ENCODE measurements around the gene KLF1.

KLF1 gene

GRCh38 chr19:12882589-12882988, 4.4 kb downstream of the KLF1 start:
- no peak overlapping the region for H3K4me3 ChIP-seq (ENCODE audit: low read length)
- TF ChIP-seq, protein P1, sequence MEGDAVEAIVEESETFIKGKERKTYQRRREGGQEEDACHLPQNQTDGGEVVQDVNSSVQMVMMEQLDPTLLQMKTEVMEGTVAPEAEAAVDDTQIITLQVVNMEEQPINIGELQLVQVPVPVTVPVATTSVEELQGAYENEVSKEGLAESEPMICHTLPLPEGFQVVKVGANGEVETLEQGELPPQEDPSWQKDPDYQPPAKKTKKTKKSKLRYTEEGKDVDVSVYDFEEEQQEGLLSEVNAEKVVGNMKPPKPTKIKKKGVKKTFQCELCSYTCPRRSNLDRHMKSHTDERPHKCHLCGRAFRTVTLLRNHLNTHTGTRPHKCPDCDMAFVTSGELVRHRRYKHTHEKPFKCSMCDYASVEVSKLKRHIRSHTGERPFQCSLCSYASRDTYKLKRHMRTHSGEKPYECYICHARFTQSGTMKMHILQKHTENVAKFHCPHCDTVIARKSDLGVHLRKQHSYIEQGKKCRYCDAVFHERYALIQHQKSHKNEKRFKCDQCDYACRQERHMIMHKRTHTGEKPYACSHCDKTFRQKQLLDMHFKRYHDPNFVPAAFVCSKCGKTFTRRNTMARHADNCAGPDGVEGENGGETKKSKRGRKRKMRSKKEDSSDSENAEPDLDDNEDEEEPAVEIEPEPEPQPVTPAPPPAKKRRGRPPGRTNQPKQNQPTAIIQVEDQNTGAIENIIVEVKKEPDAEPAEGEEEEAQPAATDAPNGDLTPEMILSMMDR (conservative IDR thresholded peaks at IDR 0.05; ENCODE audit: low read depth, low read length) = no peak
- DNase-seq (ENCODE audit: low read depth) = no peak

DNA sequence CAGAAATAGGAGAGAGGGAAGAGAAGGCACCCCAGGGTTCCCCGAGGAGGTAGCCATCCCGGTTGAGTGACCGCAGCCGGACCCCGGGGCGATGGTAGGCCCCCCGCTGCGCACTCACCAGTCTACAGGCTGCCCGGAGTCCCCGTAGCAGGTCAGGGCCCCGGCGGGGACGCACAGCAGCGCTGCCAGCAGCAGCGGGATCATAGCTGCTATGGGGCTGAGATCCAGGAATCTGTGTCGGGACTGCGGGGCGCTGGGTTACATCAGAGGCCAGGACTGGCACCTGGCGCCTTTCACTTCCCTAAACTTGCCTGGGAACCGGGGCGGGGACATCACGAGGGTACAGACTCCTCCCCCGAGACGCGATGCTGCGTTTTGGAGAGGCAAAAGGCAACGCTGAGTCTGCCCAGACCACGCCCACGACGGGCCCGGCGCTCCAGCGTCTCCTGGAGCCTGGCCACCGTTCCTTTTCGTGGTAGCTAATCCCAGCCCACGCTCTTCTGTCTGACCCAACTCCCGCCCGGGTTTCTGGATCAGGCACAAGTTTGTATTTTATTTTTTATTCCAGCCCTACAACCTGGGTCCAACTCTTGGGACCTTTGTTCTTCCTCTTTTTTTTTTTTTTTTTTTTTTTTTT, 5.7 kb downstream of the KLF1 start, which contains the start of gene DNASE2:
Gene DNASE2 (minus strand): TSS at position 278 of the 637 bp plus-strand sequence. CDS start 74 bp downstream, at position 204.
- DNase-seq (ENCODE audit: low read depth) = peak; percentile 79
- peak within 1 kb of the TSS; percentile 80 for H3K4me3 ChIP-seq (ENCODE audit: low read length)
- TF ChIP-seq, protein P1 (conservative IDR thresholded peaks at IDR 0.05; ENCODE audit: low read depth, low read length) = no peak

- TF ChIP-seq, protein P1 (conservative IDR thresholded peaks at IDR 0.05; ENCODE audit: low read depth, low read length) = no peak
- DNase-seq (ENCODE audit: low read depth) = no peak
- H3K4me3 ChIP-seq (ENCODE audit: low read length) = peak overlapping the region; percentile 80
These were observed 6.3 kb downstream of the KLF1 start for GRCh38 chr19:12880551-12881171.

GRCh38 chr19:12875086-12875485, 11.9 kb downstream of the KLF1 start:
- no peak overlapping the region for H3K4me3 ChIP-seq (ENCODE audit: low read length)
- no peak for DNase-seq (ENCODE audit: low read depth)

GRCh38 chr19:12873891-12874745, 12.9 kb downstream of the KLF1 start:
- DNase-seq (ENCODE audit: low read depth) = no peak

More at GRCh38 chr19:12875086-12875485, 11.9 kb downstream of the KLF1 start:
- TF ChIP-seq, protein P1 (conservative IDR thresholded peaks at IDR 0.05; ENCODE audit: low read depth, low read length) = no peak

DNA sequence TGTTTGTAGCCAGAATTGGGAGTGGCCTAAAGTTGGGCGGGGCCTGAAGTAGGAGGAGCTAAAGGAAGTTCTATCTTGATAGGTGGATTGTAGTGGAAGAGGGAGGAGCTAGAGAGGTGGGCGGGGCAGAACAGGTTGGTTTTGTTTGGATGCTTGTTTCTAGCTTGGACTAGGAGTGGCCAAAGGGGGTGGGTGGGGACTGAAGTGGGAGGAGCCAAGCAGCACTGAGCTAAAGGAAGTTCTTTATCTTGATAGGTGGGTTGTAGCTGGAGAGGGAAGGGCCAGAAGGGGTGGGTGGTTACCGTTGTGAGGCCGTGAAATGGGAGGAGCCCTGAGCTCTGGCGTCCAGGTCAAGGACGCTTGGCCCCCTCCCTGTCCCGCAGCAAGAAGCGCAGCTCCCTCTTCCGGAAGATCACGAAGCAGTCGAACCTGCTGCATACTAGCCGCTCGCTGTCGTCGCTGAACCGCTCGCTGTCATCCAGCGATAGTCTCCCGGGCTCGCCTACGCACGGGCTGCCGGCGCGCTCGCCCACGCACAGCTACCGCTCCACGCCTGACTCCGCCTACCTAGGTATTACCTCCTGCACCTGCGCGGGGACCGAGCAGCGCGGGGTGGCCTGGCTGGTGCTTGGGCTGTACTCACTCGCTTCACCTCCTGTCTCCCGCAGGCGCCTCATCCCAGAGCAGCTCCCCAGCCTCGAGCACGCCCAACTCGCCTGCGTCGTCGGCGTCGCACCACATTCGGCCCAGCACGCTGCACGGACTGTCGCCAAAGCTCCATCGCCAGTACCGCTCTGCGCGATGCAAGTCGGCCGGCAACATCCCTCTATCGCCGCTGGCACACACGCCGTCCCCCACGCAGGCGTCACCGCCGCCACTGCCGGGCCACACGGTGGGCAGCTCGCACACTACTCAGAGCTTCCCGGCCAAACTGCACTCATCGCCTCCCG, 13.8 kb downstream of the KLF1 start:
- H3K4me3 ChIP-seq (ENCODE audit: low read length) = no peak overlapping the region
- TF ChIP-seq, protein P1 (conservative IDR thresholded peaks at IDR 0.05; ENCODE audit: low read depth, low read length) = no peak
- DNase-seq (ENCODE audit: low read depth) = no peak

More at GRCh38 chr19:12873891-12874745, 12.9 kb downstream of the KLF1 start:
- H3K4me3 ChIP-seq (ENCODE audit: low read length) = no peak overlapping the region
- TF ChIP-seq, protein P1 (conservative IDR thresholded peaks at IDR 0.05; ENCODE audit: low read depth, low read length) = no peak

Data from retinal pigment epithelial cell (primary cell).